ENCODE data around the gene KLF1. TPM values are rescaled to one million over a fixed set of nuclear protein-coding genes. Genes with fewer than 3 reads are reported as not detected.

The KLF1 gene
- total and polyA plus RNA-seq, 4 donors: 0.39 TPM; not detected in 3

DNA sequence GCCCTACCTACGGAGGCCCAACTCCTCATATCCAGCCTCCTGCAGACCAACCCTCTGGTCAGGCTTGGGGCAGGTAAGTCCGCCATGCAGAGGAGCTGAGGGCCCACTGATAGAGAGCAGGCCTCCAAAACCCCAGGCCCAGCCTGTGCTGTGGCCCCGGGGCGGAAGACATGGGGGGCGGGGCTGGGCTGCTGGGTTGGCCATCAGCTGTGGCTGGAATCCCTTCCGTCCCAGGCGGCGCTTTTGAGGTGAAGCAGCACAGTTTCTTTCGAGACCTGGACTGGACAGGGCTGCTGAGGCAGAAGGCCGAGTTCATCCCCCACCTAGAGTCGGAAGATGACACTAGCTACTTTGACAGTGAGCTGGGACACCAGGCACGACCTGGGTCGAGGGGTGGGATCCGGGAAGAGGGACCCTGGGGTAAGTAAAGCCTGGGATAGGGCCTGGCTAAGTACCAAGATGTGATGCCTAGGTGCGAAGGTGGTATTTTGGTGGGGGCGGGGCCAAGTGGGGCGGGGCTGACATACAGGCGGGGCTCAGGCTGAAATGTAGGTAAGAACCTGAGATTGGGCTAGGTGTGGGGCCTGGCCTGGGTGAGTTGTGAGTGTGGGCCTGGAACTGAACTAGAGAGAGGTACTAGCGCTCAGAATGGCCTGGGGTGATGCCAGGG is 21.1 kb downstream of the KLF1 start:
- ATAC-seq (ENCODE audit: low FRiP score) (no peak), DNase-seq (no peak)
- Histone ChIP-seq H3K9me3 (ENCODE audit: control insufficient read depth, low read length) (no peaks in the 10 kb centered on the region), H3K27ac (ENCODE audit: low read depth in 1 of 2, low read length in 2 of 2) (no peak overlapping the region), H3K36me3 (ENCODE audit: control insufficient read depth in 1 of 2, insufficient read depth in 2 of 2, low read length in 1 of 2) (no peaks in the 10 kb centered on the region), H3K4me3 (ENCODE audit: low read length in 2 of 2) (no peak overlapping the region), H3K4me1 (ENCODE audit: control insufficient read depth in 1 of 2, insufficient read depth in 2 of 2, low read length in 2 of 2) (no peaks in the 10 kb centered on the region), H3K27me3 (ENCODE audit: control insufficient read depth in 1 of 2, insufficient read depth in 2 of 2, low read length in 1 of 2) (no peaks in the 10 kb centered on the region)
- 81 to 83% methylated on average over 19 of the region's 19 CpGs for WGBS, 2 donors
- intact Hi-C loops (cut with DNase I): no loop called here

GRCh38 chr19:12864721-12865715 is 22.0 kb downstream of the KLF1 start:
- no peak for DNase-seq
- no peaks in the 10 kb centered on the region for H3K36me3 ChIP-seq (ENCODE audit: control insufficient read depth in 1 of 2, insufficient read depth in 2 of 2, low read length in 1 of 2)
- no peaks in the 10 kb centered on the region for H3K4me1 ChIP-seq (ENCODE audit: control insufficient read depth in 1 of 2, insufficient read depth in 2 of 2, low read length in 2 of 2)
- ATAC-seq (ENCODE audit: low FRiP score): peak; percentile 49
- H3K27ac ChIP-seq (ENCODE audit: low read depth in 1 of 2, low read length in 2 of 2): no peak overlapping the region
- WGBS, 2 donors: 86% methylated on average over 32 to 34 of the region's 34 CpGs
- no peaks in the 10 kb centered on the region for H3K27me3 ChIP-seq (ENCODE audit: control insufficient read depth in 1 of 2, insufficient read depth in 2 of 2, low read length in 1 of 2)
- intact Hi-C loops (cut with DNase I): no loop called here
- H3K4me3 ChIP-seq (ENCODE audit: low read length in 2 of 2): no peak overlapping the region
- H3K9me3 ChIP-seq (ENCODE audit: control insufficient read depth, low read length): no peaks in the 10 kb centered on the region

GRCh38 chr19:12864143-12864542 is 22.9 kb downstream of the KLF1 start:
- no peaks in the 10 kb centered on the region for H3K4me1 ChIP-seq (ENCODE audit: control insufficient read depth in 1 of 2, insufficient read depth in 2 of 2, low read length in 2 of 2)
- no peak overlapping the region for H3K27ac ChIP-seq (ENCODE audit: low read depth in 1 of 2, low read length in 2 of 2)
- no peak for DNase-seq
- no peaks in the 10 kb centered on the region for H3K9me3 ChIP-seq (ENCODE audit: control insufficient read depth, low read length)
- WGBS, 2 donors: 91 to 93% methylated on average over 4 of the region's 4 CpGs
- H3K36me3 ChIP-seq (ENCODE audit: control insufficient read depth in 1 of 2, insufficient read depth in 2 of 2, low read length in 1 of 2): no peaks in the 10 kb centered on the region
- intact Hi-C loops (cut with DNase I): no loop called here
- ATAC-seq (ENCODE audit: low FRiP score): no peak
- H3K27me3 ChIP-seq (ENCODE audit: control insufficient read depth in 1 of 2, insufficient read depth in 2 of 2, low read length in 1 of 2): no peaks in the 10 kb centered on the region
- no peak overlapping the region for H3K4me3 ChIP-seq (ENCODE audit: low read length in 2 of 2)

DNA sequence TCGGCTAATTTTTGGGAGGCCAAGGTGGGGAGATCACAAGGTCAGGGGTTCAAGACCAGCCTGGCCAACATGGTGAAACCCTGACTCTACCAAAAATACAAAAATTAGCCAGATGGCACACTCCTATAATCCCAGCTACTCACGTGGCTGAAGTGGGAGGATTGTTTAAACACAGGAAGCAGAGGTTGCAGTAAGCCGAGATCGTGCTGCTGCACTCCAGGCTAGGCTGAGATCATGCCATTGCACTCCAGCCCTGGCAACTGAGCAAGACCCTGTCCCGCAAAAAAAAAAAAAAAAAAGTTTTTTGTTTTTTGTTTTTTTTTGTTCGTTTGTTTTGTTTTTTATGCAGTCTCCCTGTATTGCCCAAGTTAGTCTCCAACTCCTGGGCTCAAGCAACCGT is 27.5 kb downstream of the KLF1 start:
- Histone ChIP-seq H3K4me3 (ENCODE audit: low read length in 2 of 2) (no peak overlapping the region), H3K4me1 (ENCODE audit: control insufficient read depth in 1 of 2, insufficient read depth in 2 of 2, low read length in 2 of 2) (no peaks in the 10 kb centered on the region), H3K9me3 (ENCODE audit: control insufficient read depth, low read length) (no peaks in the 10 kb centered on the region), H3K27me3 (ENCODE audit: control insufficient read depth in 1 of 2, insufficient read depth in 2 of 2, low read length in 1 of 2) (no peaks in the 10 kb centered on the region), H3K27ac (ENCODE audit: low read depth in 1 of 2, low read length in 2 of 2) (no peak overlapping the region), H3K36me3 (ENCODE audit: control insufficient read depth in 1 of 2, insufficient read depth in 2 of 2, low read length in 1 of 2) (no peaks in the 10 kb centered on the region)
- ATAC-seq (ENCODE audit: low FRiP score): no peak
- intact Hi-C loops (cut with DNase I): no loop called here
- WGBS, 2 donors: 51 to 61% methylated on average over 7 of the region's 7 CpGs
- DNase-seq: no peak

GRCh38 chr19:12858041-12858928 is 28.7 kb downstream of the KLF1 start:
- 94% methylated on average over 35 of the region's 35 CpGs for WGBS, 2 donors
- no peaks in the 10 kb centered on the region for H3K9me3 ChIP-seq (ENCODE audit: control insufficient read depth, low read length)
- H3K36me3 ChIP-seq (ENCODE audit: control insufficient read depth in 1 of 2, insufficient read depth in 2 of 2, low read length in 1 of 2): no peaks in the 10 kb centered on the region
- no peak overlapping the region for H3K4me3 ChIP-seq (ENCODE audit: low read length in 2 of 2)
- H3K27ac ChIP-seq (ENCODE audit: low read depth in 1 of 2, low read length in 2 of 2): no peak overlapping the region
- H3K4me1 ChIP-seq (ENCODE audit: control insufficient read depth in 1 of 2, insufficient read depth in 2 of 2, low read length in 2 of 2): no peaks in the 10 kb centered on the region
- DNase-seq: no peak
- intact Hi-C loops (cut with DNase I): no loop called here
- H3K27me3 ChIP-seq (ENCODE audit: control insufficient read depth in 1 of 2, insufficient read depth in 2 of 2, low read length in 1 of 2): no peaks in the 10 kb centered on the region
- ATAC-seq (ENCODE audit: low FRiP score): no peak

- H3K27me3 ChIP-seq (ENCODE audit: control insufficient read depth in 1 of 2, insufficient read depth in 2 of 2, low read length in 1 of 2): no peaks in the 10 kb centered on the region
- intact Hi-C loops (cut with DNase I): no loop called here
- H3K36me3 ChIP-seq (ENCODE audit: control insufficient read depth in 1 of 2, insufficient read depth in 2 of 2, low read length in 1 of 2): no peaks in the 10 kb centered on the region
- no peak for DNase-seq
- no peak overlapping the region for H3K4me3 ChIP-seq (ENCODE audit: low read length in 2 of 2)
- H3K27ac ChIP-seq (ENCODE audit: low read depth in 1 of 2, low read length in 2 of 2): no peak overlapping the region
- H3K9me3 ChIP-seq (ENCODE audit: control insufficient read depth, low read length): no peaks in the 10 kb centered on the region
- 52 to 67% methylated on average over 1 of the region's 1 CpG for WGBS, 2 donors
- no peak for ATAC-seq (ENCODE audit: low FRiP score)
- H3K4me1 ChIP-seq (ENCODE audit: control insufficient read depth in 1 of 2, insufficient read depth in 2 of 2, low read length in 2 of 2): no peaks in the 10 kb centered on the region
Measured at GRCh38 chr19:12856653-12857052, 30.3 kb downstream of the KLF1 start.

GRCh38 chr19:12847159-12848139 is 39.6 kb downstream of the KLF1 start:
- Histone ChIP-seq H3K36me3 (ENCODE audit: control insufficient read depth in 1 of 2, insufficient read depth in 2 of 2, low read length in 1 of 2) (no peaks in the 10 kb centered on the region), H3K27ac (ENCODE audit: low read depth in 1 of 2, low read length in 2 of 2) (no peak overlapping the region), H3K4me3 (ENCODE audit: low read length in 2 of 2) (no peak overlapping the region), H3K27me3 (ENCODE audit: control insufficient read depth in 1 of 2, insufficient read depth in 2 of 2, low read length in 1 of 2) (no peaks in the 10 kb centered on the region), H3K9me3 (ENCODE audit: control insufficient read depth, low read length) (no peaks in the 10 kb centered on the region), H3K4me1 (ENCODE audit: control insufficient read depth in 1 of 2, insufficient read depth in 2 of 2, low read length in 2 of 2) (no peaks in the 10 kb centered on the region)
- peak; percentile 90 to 96 for DNase-seq
- ATAC-seq (ENCODE audit: low FRiP score): peak; percentile 94
- intact Hi-C loops (cut with DNase I): loop anchor here (1.0 to 10.0 kb wide), 4 partner anchors 75 to 173 kb away; no protein-coding TSS in a partner anchor
- 12 to 13% methylated on average over 61 to 69 of the region's 69 CpGs for WGBS, 2 donors

Data from aorta (tissue), 5 donors.